Measurements from ENCODE around the gene NBAS.
"Not testable (repeated sequence)": the region's sequence is repeated elsewhere in the genome, so short reads cannot be mapped to it uniquely, and the experiment has no call there.

Gene NBAS

DNA sequence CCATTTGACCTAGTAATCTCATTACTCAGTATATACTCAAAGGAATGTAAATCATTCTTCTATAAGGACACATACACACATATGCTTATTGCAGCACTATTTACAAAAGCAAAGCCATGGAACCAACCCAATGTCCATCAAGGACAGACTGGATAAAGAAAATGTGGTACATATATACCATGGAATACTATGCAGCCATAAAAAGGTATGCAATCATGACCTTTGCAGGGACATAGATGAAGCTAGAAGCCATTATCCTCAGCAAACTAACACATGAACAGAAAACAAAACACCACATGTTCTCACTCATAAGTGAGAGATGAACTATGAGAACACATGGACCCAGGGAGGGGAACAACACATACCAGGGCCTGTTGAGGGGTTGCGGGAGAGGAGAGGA is 214.5 kb downstream of the NBAS start:
- H3K4me3 ChIP-seq (ENCODE audit: low read depth, low read length) = no peak overlapping the region
- TF ChIP-seq, protein P1, sequence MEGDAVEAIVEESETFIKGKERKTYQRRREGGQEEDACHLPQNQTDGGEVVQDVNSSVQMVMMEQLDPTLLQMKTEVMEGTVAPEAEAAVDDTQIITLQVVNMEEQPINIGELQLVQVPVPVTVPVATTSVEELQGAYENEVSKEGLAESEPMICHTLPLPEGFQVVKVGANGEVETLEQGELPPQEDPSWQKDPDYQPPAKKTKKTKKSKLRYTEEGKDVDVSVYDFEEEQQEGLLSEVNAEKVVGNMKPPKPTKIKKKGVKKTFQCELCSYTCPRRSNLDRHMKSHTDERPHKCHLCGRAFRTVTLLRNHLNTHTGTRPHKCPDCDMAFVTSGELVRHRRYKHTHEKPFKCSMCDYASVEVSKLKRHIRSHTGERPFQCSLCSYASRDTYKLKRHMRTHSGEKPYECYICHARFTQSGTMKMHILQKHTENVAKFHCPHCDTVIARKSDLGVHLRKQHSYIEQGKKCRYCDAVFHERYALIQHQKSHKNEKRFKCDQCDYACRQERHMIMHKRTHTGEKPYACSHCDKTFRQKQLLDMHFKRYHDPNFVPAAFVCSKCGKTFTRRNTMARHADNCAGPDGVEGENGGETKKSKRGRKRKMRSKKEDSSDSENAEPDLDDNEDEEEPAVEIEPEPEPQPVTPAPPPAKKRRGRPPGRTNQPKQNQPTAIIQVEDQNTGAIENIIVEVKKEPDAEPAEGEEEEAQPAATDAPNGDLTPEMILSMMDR (IDR thresholded peaks at IDR 0.05; ENCODE audit: low read depth, low read length) = no peak
- in situ Hi-C loops (cut with HindIII; ENCODE audit: low sequenced_read_pairs) = no loop called here
- DNase-seq (ENCODE audit: low read depth, low spot score) = no peak

DNA sequence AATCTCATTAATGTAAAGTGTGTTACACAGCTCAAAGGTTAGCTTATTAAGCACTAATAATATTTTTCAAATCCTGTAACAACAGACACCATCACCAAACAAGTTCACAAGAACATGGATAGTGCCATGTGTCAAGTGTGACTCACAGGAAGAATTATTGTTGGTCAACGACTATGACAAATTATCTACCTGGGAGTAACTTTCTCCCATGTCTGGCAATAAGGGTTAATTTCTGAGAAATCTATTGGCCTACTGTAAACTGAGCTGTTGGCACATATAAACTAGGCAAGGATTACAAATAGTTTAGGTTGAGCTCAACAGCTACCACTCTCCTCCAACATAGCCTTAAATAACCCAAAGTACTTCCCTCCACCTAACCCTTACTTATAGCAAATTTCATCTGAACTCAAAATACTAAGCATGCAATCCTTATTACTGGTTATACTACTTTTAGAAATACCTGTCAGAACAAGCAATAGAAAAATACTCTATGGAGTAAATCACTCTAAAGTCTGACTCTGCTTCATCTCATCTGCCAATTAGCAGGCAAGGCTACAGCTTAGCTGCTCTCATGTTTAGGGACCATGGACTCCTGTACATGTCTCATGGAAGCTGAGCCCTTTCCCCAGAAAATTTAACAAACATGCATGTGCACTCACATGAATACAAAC is 223.0 kb downstream of the NBAS start:
- in situ Hi-C loops (cut with HindIII; ENCODE audit: low sequenced_read_pairs) = no loop called here
- TF ChIP-seq, protein P1 (IDR thresholded peaks at IDR 0.05; ENCODE audit: low read depth, low read length) = no peak
- no peak overlapping the region for H3K4me3 ChIP-seq (ENCODE audit: low read depth, low read length)
- DNase-seq (ENCODE audit: low read depth, low spot score) = no peak

DNA sequence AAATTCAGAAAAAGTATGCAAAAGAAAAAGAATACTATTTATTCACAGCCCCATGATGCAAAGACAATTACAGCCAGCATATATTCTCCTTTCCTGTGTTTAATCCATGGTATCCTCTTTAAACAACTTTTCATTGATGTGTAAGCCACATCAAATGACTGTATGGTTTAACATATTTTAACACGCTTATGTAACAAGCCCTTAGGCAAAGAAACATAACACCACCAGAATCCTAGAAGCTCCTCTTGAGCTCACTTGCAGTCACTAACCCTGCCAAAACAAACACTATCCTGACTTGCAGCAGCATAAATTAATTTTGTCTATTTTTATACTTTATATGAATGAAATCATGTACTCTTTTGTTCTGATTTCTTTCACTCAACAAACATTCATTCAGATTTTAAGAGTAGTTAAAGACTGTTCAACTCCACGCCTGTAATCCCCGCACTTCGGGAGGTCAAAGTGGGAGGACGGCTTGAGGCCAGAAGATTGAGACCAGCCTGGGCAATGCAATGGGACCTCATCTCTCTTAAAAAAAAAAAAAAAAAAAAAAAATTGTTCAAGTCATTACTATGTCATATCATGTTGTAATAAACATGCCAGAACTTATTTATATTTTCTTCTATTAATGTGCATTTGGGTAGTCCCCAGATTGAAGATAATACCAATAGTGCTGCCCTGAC is 226.3 kb downstream of the NBAS start:
- in situ Hi-C loops (cut with HindIII; ENCODE audit: low sequenced_read_pairs) = no loop called here
- peak; percentile 73 for DNase-seq (ENCODE audit: low read depth, low spot score)
- TF ChIP-seq, protein P1 (IDR thresholded peaks at IDR 0.05; ENCODE audit: low read depth, low read length) = no peak
- H3K4me3 ChIP-seq (ENCODE audit: low read depth, low read length) = no peak overlapping the region

DNA sequence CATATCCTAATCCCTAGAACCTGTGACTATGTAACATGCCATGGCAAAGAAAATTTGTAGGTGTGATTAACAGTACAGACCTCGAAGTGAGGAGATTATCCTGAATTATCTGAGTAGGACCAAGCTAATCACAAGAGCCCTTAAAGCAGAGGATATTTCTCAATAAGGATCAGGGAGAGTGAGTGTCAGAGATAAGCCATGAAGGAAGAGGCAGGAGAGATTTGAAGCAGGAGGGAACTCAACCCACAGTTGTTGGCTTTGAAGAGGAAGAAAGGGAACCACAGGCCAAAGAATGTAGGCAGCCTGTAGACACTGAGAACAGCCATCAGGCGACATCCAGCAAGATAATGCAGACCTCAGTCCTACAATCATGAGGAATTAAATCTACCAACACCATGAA is 229.3 kb downstream of the NBAS start:
- DNase-seq (ENCODE audit: low read depth, low spot score) = no peak
- in situ Hi-C loops (cut with HindIII; ENCODE audit: low sequenced_read_pairs) = no loop called here
- TF ChIP-seq, protein P1 (IDR thresholded peaks at IDR 0.05; ENCODE audit: low read depth, low read length) = no peak
- no peak overlapping the region for H3K4me3 ChIP-seq (ENCODE audit: low read depth, low read length)

DNA sequence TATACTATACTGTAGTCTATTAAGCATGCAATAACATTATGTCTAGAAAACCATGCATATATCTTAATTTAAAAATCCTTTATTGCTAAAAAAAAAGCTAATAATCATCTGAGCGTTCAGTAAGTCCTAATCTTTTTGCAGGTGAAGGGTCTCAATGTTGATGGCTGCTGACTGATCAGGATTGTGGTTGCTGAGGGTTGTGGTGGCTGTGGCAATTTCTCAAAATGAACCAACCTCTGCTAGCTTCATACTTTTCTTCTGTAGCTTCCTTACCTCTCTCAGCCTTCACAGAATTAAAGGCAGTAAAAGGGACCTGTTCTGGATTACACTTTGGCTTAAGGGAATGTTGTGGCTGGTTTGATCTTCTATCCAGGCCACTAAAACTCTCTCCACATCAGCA is 235.8 kb downstream of the NBAS start:
- no peak overlapping the region for H3K4me3 ChIP-seq (ENCODE audit: low read depth, low read length)
- in situ Hi-C loops (cut with HindIII; ENCODE audit: low sequenced_read_pairs) = no loop called here
- TF ChIP-seq, protein P1 (IDR thresholded peaks at IDR 0.05; ENCODE audit: low read depth, low read length) = no peak
- DNase-seq (ENCODE audit: low read depth, low spot score) = no peak

DNA sequence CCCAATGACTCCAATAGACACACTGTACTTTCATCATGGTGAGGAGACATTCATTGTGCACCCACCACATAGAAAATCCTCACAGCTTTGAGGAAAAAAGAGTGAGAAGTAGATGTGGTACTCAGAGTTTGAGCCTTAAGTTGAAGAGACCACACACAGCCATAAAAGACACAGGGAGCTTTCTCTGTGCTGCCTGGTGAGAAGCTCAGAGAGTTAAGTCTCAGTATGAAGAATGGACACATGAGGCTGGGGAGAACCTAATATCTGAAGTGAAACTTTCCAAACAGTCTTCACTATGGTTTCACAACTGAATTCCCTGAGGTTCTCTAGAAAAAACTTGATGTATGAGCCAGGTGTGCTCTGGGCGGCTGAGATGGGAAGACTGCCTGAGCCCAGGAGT is 237.9 kb downstream of the NBAS start:
- DNase-seq (ENCODE audit: low read depth, low spot score) = no peak
- TF ChIP-seq, protein P1 (IDR thresholded peaks at IDR 0.05; ENCODE audit: low read depth, low read length) = no peak
- no peak overlapping the region for H3K4me3 ChIP-seq (ENCODE audit: low read depth, low read length)
- in situ Hi-C loops (cut with HindIII; ENCODE audit: low sequenced_read_pairs) = no loop called here

DNA sequence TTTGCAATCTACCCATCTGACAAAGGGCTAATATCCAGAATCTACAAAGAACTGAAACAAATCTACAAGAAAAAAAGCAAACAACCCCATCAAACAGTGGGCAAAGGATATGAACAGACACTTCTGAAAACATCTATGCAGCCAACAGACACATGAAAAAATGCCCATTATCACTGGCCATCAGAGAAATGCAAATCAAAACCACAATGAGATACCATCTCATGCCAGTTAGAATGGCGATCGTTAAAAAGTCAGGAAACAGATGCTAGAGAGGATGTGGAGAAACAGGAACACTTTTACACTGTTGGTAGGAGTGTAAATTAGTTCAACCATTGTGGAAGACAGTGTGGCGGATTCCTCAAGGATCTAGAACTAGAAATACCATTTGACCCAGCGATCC is 239.7 kb downstream of the NBAS start:
- in situ Hi-C loops (cut with HindIII; ENCODE audit: low sequenced_read_pairs); H3K4me3 ChIP-seq (ENCODE audit: low read depth, low read length); DNase-seq (ENCODE audit: low read depth, low spot score): not testable (repeated sequence)
